Breast epithelium (tissue), 3 donors: ENCODE data around the gene ANXA5.

Source experiments
- CTCF ChIP-seq, 3 donors: fragments of 450-650 bp; IDR thresholded peaks; one replicate each; pipeline ENCODE4 v1.5.1; 2016 to 2017; ENCODE audit warnings: antibody characterized with exemption in 3 of 3, mild to moderate bottlenecking in 3 of 3, moderate library complexity in 3 of 3
- POLR2A ChIP-seq: fragments of 450-650 bp; IDR thresholded peaks from one replicate; pipeline ENCODE4 v1.6.1; 2016; ENCODE audit warnings: antibody characterized with exemption, mild to moderate bottlenecking, moderate library complexity
- POLR2AphosphoS5 ChIP-seq, 3 donors: sonication (generic); formaldehyde crosslinking; IDR thresholded peaks; one replicate each; pipeline ENCODE4 v1.6.1; 2017; ENCODE audit warnings: antibody characterized with exemption in 3 of 3

GRCh38 chr4:121696170-121696580 lies 605 bp downstream of the ANXA5 start:
- TF ChIP-seq CTCF (IDR thresholded peaks at IDR 0.05) (peak in 1 of 3 donors; percentile 23), POLR2A (no peak), POLR2AphosphoS5 (IDR thresholded peaks at IDR 0.05) (peak in 2 of 3 donors; percentile 54 to 81)
